ENCODE results near the gene BSPH1. TPM values are rescaled to one million over a fixed set of nuclear protein-coding genes. Genes with fewer than 3 reads are reported as not detected.

The BSPH1 gene
- polyA plus RNA-seq, 1 donor from 2014 or later: not detected

GRCh38 chr19:48000846-48001245 is 8.9 kb upstream of the BSPH1 start:
- Histone ChIP-seq H3K4me2 (ENCODE audit: low read length) (no peak overlapping the region), H3K27ac (ENCODE audit: low read length) (no peak overlapping the region), H3K9me2 (ENCODE audit: insufficient read depth, low read length) (no peaks in the 10 kb centered on the region), H3K36me3 (ENCODE audit: insufficient read depth, low read length) (no peaks in the 10 kb centered on the region), H3K4me3 (ENCODE audit: low read length) (no peak overlapping the region), H3F3A (ENCODE audit: insufficient read depth, low read length, poor library complexity, severe bottlenecking) (no peaks in the 10 kb centered on the region), H3K27me3 (ENCODE audit: insufficient read depth, low read depth, low read length) (no peaks in the 10 kb centered on the region), H2AFZ (ENCODE audit: low read depth, low read length) (no peak overlapping the region), H4K20me1 (ENCODE audit: insufficient read depth) (no peaks in the 10 kb centered on the region), H3K9me3 (ENCODE audit: low read length) (no peaks in the 10 kb centered on the region), H3K79me2 (replicated peaks; ENCODE audit: insufficient read depth, low read length) (no peaks in the 10 kb centered on the region), H3K9ac (ENCODE audit: low read length) (no peak overlapping the region)
- no peak for TF ChIP-seq REST (IDR thresholded peaks at IDR 0.05; ENCODE audit: borderline replicate concordance)
- no peak for TF ChIP-seq MXI1 (conservative IDR thresholded peaks at IDR 0.05; ENCODE audit: poor library complexity, severe bottlenecking)
- no peak for TF ChIP-seq POLR2AphosphoS5 (IDR thresholded peaks at IDR 0.05)
- no peak for TF ChIP-seq EZH2 (IDR thresholded peaks at IDR 0.05; ENCODE audit: borderline replicate concordance, insufficient read depth, low read length, poor library complexity, severe bottlenecking)
- TF ChIP-seq CTCF (IDR thresholded peaks at IDR 0.05; ENCODE audit: poor library complexity, severe bottlenecking): no peak
- TF ChIP-seq EP300 (conservative IDR thresholded peaks at IDR 0.05; ENCODE audit: poor library complexity, severe bottlenecking): no peak
- no peak for TF ChIP-seq SMC3 (conservative IDR thresholded peaks at IDR 0.05; ENCODE audit: poor library complexity)
- TF ChIP-seq RAD21 (conservative IDR thresholded peaks at IDR 0.05): no peak
- no peak for TF ChIP-seq TAF1 (IDR thresholded peaks at IDR 0.05; ENCODE audit: low read depth)

DNA sequence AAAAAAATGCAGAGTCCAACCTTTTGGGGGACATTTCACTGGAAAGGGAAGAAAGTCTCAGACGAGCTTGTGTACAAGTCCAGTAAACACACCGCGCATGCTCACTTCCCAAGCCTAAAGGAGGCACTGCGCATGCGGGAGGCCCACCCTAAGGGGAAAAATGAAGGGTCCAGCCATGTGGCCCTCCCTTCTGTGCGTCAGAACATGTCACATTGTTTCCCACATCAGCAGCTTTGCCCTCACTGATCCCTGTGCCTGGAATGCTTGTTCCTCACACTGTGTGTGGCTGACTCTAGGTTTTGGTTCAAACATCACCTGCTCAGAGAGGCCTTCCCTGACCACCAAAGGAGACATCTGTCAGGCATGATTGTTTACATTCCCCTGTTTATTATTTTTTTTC is 6.8 kb upstream of the BSPH1 start:
- no peaks in the 10 kb centered on the region for H3K36me3 ChIP-seq (ENCODE audit: insufficient read depth, low read length)

More for the DNA sequence above, 6.8 kb upstream of the BSPH1 start:
- no peaks in the 10 kb centered on the region for H3K9me2 ChIP-seq (ENCODE audit: insufficient read depth, low read length)
- H3K9me3 ChIP-seq (ENCODE audit: low read length): no peaks in the 10 kb centered on the region
- no peak overlapping the region for H3K27ac ChIP-seq (ENCODE audit: low read length)
- no peak overlapping the region for H3K9ac ChIP-seq (ENCODE audit: low read length)
- no peaks in the 10 kb centered on the region for H3K27me3 ChIP-seq (ENCODE audit: insufficient read depth, low read depth, low read length)
- no peaks in the 10 kb centered on the region for H3K79me2 ChIP-seq (replicated peaks; ENCODE audit: insufficient read depth, low read length)
- H2AFZ ChIP-seq (ENCODE audit: low read depth, low read length): no peak overlapping the region
- no peak overlapping the region for H3K4me2 ChIP-seq (ENCODE audit: low read length)
- no peak overlapping the region for H3K4me3 ChIP-seq (ENCODE audit: low read length)
- H3F3A ChIP-seq (ENCODE audit: insufficient read depth, low read length, poor library complexity, severe bottlenecking): no peaks in the 10 kb centered on the region
- TF ChIP-seq REST (IDR thresholded peaks at IDR 0.05; ENCODE audit: borderline replicate concordance): no peak
- TF ChIP-seq RAD21 (conservative IDR thresholded peaks at IDR 0.05): no peak
- no peak for TF ChIP-seq MXI1 (conservative IDR thresholded peaks at IDR 0.05; ENCODE audit: poor library complexity, severe bottlenecking)
- no peaks in the 10 kb centered on the region for H4K20me1 ChIP-seq (ENCODE audit: insufficient read depth)

Data from neural cell (in vitro differentiated cells).